ENCODE results near the gene MAP7D3. TPM values are rescaled to one million over a fixed set of nuclear protein-coding genes. Genes with fewer than 3 reads are reported as not detected.
A peak's percentile ranks its signal among the peaks of the same experiment; 100 is the strongest.

The MAP7D3 gene
- total RNA-seq, 1 donor from 2014 or later, result 84.7 TPM

- Mint-ChIP-seq H3K27ac (ENCODE audit: unreplicated experiment) (peak overlapping the region; percentile 93), H3K36me3 (ENCODE audit: unreplicated experiment) (peaks cover 27% of the 10 kb centered on the region), H3K9me3 (ENCODE audit: unreplicated experiment) (no peaks in the 10 kb centered on the region), H3K4me1 (ENCODE audit: unreplicated experiment) (peaks cover 79% of the 10 kb centered on the region), H3K27me3 (ENCODE audit: unreplicated experiment) (no peaks in the 10 kb centered on the region), H3K4me3 (ENCODE audit: unreplicated experiment) (no peak overlapping the region)
- DNase-seq (ENCODE audit: extremely low spot score, unreplicated experiment), result no peak
- TF ChIP-seq, protein P1, sequence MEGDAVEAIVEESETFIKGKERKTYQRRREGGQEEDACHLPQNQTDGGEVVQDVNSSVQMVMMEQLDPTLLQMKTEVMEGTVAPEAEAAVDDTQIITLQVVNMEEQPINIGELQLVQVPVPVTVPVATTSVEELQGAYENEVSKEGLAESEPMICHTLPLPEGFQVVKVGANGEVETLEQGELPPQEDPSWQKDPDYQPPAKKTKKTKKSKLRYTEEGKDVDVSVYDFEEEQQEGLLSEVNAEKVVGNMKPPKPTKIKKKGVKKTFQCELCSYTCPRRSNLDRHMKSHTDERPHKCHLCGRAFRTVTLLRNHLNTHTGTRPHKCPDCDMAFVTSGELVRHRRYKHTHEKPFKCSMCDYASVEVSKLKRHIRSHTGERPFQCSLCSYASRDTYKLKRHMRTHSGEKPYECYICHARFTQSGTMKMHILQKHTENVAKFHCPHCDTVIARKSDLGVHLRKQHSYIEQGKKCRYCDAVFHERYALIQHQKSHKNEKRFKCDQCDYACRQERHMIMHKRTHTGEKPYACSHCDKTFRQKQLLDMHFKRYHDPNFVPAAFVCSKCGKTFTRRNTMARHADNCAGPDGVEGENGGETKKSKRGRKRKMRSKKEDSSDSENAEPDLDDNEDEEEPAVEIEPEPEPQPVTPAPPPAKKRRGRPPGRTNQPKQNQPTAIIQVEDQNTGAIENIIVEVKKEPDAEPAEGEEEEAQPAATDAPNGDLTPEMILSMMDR (IDR thresholded peaks at IDR 0.05), result no peak
Measured at GRCh38 chrX:136206916-136207315, 44.3 kb downstream of the MAP7D3 start.

GRCh38 chrX:136205882-136206380 lies 45.3 kb downstream of the MAP7D3 start:
- Mint-ChIP-seq H3K27ac (ENCODE audit: unreplicated experiment) (peak overlapping the region; percentile 93), H3K4me1 (ENCODE audit: unreplicated experiment) (peaks cover 79% of the 10 kb centered on the region)
- TF ChIP-seq, protein P1 (IDR thresholded peaks at IDR 0.05), result no peak

GRCh38 chrX:136204571-136204970 lies 46.6 kb downstream of the MAP7D3 start:
- H3K4me1 Mint-ChIP-seq (ENCODE audit: unreplicated experiment), result peaks cover 78% of the 10 kb centered on the region
- no peak for DNase-seq (ENCODE audit: extremely low spot score, unreplicated experiment)

More at GRCh38 chrX:136205882-136206380, 45.3 kb downstream of the MAP7D3 start:
- Mint-ChIP-seq H3K4me3 (ENCODE audit: unreplicated experiment) (peak overlapping the region; percentile 51), H3K9me3 (ENCODE audit: unreplicated experiment) (no peaks in the 10 kb centered on the region), H3K27me3 (ENCODE audit: unreplicated experiment) (no peaks in the 10 kb centered on the region), H3K36me3 (ENCODE audit: unreplicated experiment) (peaks cover 32% of the 10 kb centered on the region)
- DNase-seq (ENCODE audit: extremely low spot score, unreplicated experiment), result no peak

GRCh38 chrX:136203951-136204350 lies 47.2 kb downstream of the MAP7D3 start:
- no peak overlapping the region for H3K4me3 Mint-ChIP-seq (ENCODE audit: unreplicated experiment)
- H3K9me3 Mint-ChIP-seq (ENCODE audit: unreplicated experiment), result no peaks in the 10 kb centered on the region
- TF ChIP-seq, protein P1 (IDR thresholded peaks at IDR 0.05), result no peak
- peaks cover 20% of the 10 kb centered on the region for H3K36me3 Mint-ChIP-seq (ENCODE audit: unreplicated experiment)
- peak overlapping the region; percentile 93 for H3K27ac Mint-ChIP-seq (ENCODE audit: unreplicated experiment)
- no peaks in the 10 kb centered on the region for H3K27me3 Mint-ChIP-seq (ENCODE audit: unreplicated experiment)
- DNase-seq (ENCODE audit: extremely low spot score, unreplicated experiment), result no peak
- H3K4me1 Mint-ChIP-seq (ENCODE audit: unreplicated experiment), result peaks cover 78% of the 10 kb centered on the region

More at GRCh38 chrX:136204571-136204970, 46.6 kb downstream of the MAP7D3 start:
- TF ChIP-seq, protein P1 (IDR thresholded peaks at IDR 0.05), result no peak
- no peaks in the 10 kb centered on the region for H3K27me3 Mint-ChIP-seq (ENCODE audit: unreplicated experiment)
- peak overlapping the region; percentile 93 for H3K27ac Mint-ChIP-seq (ENCODE audit: unreplicated experiment)
- H3K4me3 Mint-ChIP-seq (ENCODE audit: unreplicated experiment), result peak overlapping the region; percentile 58
- no peaks in the 10 kb centered on the region for H3K9me3 Mint-ChIP-seq (ENCODE audit: unreplicated experiment)
- peaks cover 23% of the 10 kb centered on the region for H3K36me3 Mint-ChIP-seq (ENCODE audit: unreplicated experiment)

DNA sequence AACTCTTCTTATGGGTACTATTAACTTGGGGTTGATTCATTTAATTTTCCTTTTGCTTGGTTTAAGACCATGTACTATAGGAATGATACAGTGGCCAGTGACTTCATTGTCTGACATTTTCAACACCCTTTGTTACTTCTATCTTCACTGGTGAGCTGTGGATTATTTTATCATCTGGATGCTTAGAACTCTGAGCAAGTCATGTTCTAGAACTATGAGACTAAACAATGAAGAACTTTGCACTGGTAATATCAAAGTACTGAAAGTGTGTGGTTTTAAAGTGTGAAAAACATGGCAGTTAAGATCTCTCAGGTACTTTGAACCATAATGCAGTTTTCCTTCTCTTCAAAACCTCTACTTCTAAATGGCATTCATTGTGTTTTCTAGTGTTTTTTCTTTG lies 47.8 kb downstream of the MAP7D3 start:
- Mint-ChIP-seq H3K4me1 (ENCODE audit: unreplicated experiment) (peaks cover 80% of the 10 kb centered on the region), H3K4me3 (ENCODE audit: unreplicated experiment) (no peak overlapping the region), H3K27ac (ENCODE audit: unreplicated experiment) (peak overlapping the region; percentile 93), H3K36me3 (ENCODE audit: unreplicated experiment) (peaks cover 24% of the 10 kb centered on the region), H3K27me3 (ENCODE audit: unreplicated experiment) (no peaks in the 10 kb centered on the region), H3K9me3 (ENCODE audit: unreplicated experiment) (peaks cover 5% of the 10 kb centered on the region)
- TF ChIP-seq, protein P1 (IDR thresholded peaks at IDR 0.05), result no peak
- DNase-seq (ENCODE audit: extremely low spot score, unreplicated experiment), result no peak

Measured in osteocyte (in vitro differentiated cells).